Calu3 (cell line): ENCODE data around the gene LGALS4. TPM values are rescaled to one million over a fixed set of nuclear protein-coding genes. Genes with fewer than 3 reads are reported as not detected.
A peak's percentile ranks its signal among the peaks of the same experiment; 100 is the strongest.

Experiments
- BruUV-seq: library from RNA; stranded (reverse); fragments of 400-500 nt; replicated peaks from 2 replicates; lab custom pipeline; 2021; lab: Mats Ljungman, UMichigan
- CTCF ChIA-PET: fragments of 300-600 bp; sonication (Branson Sonifier 250); formaldehyde crosslinking; loops from one replicate; lab custom pipeline; 2022; ENCODE audit warnings: antibody characterized with exemption; lab: Charles Lee
- DNase-seq: peaks from one replicate; pipeline ENCODE4 v3.0.0; 2022
- H3K27ac Mint-ChIP-seq: one replicate; pipeline ENCODE4 v1.8.0; 2022; ENCODE audit warnings: mixed read lengths; ENCODE audit not compliant: unreplicated experiment
- H3K27me3 Mint-ChIP-seq: one replicate; pipeline ENCODE4 v1.8.0; 2022; ENCODE audit warnings: mixed read lengths; ENCODE audit not compliant: unreplicated experiment
- H3K36me3 Mint-ChIP-seq: one replicate; pipeline ENCODE4 v1.8.0; 2022; ENCODE audit warnings: mild to moderate bottlenecking, moderate library complexity, mixed read lengths; ENCODE audit not compliant: insufficient read depth, unreplicated experiment
- H3K4me1 Mint-ChIP-seq: one replicate; pipeline ENCODE4 v1.8.0; 2022; ENCODE audit warnings: mild to moderate bottlenecking, low read depth, mixed read lengths; ENCODE audit not compliant: unreplicated experiment
- H3K4me3 Mint-ChIP-seq: one replicate; pipeline ENCODE4 v1.8.0; 2022; ENCODE audit warnings: mild to moderate bottlenecking, low read depth, moderate library complexity, mixed read lengths; ENCODE audit not compliant: unreplicated experiment
- H3K9me3 Mint-ChIP-seq: one replicate; pipeline ENCODE4 v1.8.0; 2022; ENCODE audit warnings: low read depth, mixed read lengths; ENCODE audit not compliant: unreplicated experiment
- CTCF ChIP-seq: fragments of 200-600 bp; IDR thresholded peaks from one replicate; pipeline ENCODE4 v1.8.0; 2022; ENCODE audit warnings: antibody characterized with exemption; ENCODE audit not compliant: unreplicated experiment
- intact Hi-C: fragments of 100-400 bp; cut with micrococcal nuclease; formaldehyde crosslinking; loops from one replicate; pipeline ENCODE4 v1.10.0; 2022; ENCODE audit not compliant: unreplicated experiment
- total RNA-seq: library from RNA; stranded (reverse); gene quantifications from 2 replicates; pipeline ENCODE4 v1.2.3, GENCODE V29; 2022

The LGALS4 gene
- total RNA-seq, 1 experiment from 2014 or later = 321 TPM

- no peak for DNase-seq
- Mint-ChIP-seq H3K27me3 (no peaks in the 10 kb centered on the region), H3K36me3 (peaks cover 98% of the 10 kb centered on the region), H3K9me3 (no peaks in the 10 kb centered on the region), H3K27ac (peak overlapping the region; percentile 62), H3K4me3 (no peak overlapping the region), H3K4me1 (peaks cover 33% of the 10 kb centered on the region)
- no TSS peak for BruUV-seq
- CTCF ChIA-PET = no interaction called here
- TF ChIP-seq CTCF = no peak
- intact Hi-C loops = no loop called here
These were observed 24.9 kb upstream of the LGALS4 start for GRCh38 chr19:38837656-38838121.

GRCh38 chr19:38836983-38837626, 24.4 kb upstream of the LGALS4 start:
- H3K27me3 Mint-ChIP-seq = no peaks in the 10 kb centered on the region
- no peak for DNase-seq
- no peak for TF ChIP-seq CTCF
- H3K36me3 Mint-ChIP-seq = peaks cover 98% of the 10 kb centered on the region
- H3K4me1 Mint-ChIP-seq = peaks cover 32% of the 10 kb centered on the region
- intact Hi-C loops = no loop called here
- no peaks in the 10 kb centered on the region for H3K9me3 Mint-ChIP-seq
- CTCF ChIA-PET = no interaction called here
- no TSS peak for BruUV-seq
- H3K4me3 Mint-ChIP-seq = no peak overlapping the region
- peak overlapping the region; percentile 62 for H3K27ac Mint-ChIP-seq

GRCh38 chr19:38836159-38836982, 23.6 kb upstream of the LGALS4 start:
- H3K27me3 Mint-ChIP-seq = no peaks in the 10 kb centered on the region
- intact Hi-C loops = no loop called here
- CTCF ChIA-PET = interaction anchor here (0.6 kb wide), 1 partner anchor 78 kb away, joined by 5 read pairs; no protein-coding TSS in a partner anchor

More at GRCh38 chr19:38836159-38836982, 23.6 kb upstream of the LGALS4 start:
- Mint-ChIP-seq H3K9me3 (no peaks in the 10 kb centered on the region), H3K4me3 (no peak overlapping the region), H3K36me3 (peaks cover 98% of the 10 kb centered on the region), H3K27ac (peak overlapping the region; percentile 62), H3K4me1 (peaks cover 36% of the 10 kb centered on the region)
- DNase-seq = no peak
- no peak for TF ChIP-seq CTCF
- no TSS peak for BruUV-seq
